Ureter (tissue), 1 donor: ENCODE measurements around the gene KLRC3. TPM values are rescaled to one million over a fixed set of nuclear protein-coding genes. Genes with fewer than 3 reads are reported as not detected.
A peak's percentile ranks its signal among the peaks of the same experiment; 100 is the strongest.
"Not testable (repeated sequence)": the region's sequence is repeated elsewhere in the genome, so short reads cannot be mapped to it uniquely, and the experiment has no call there.

Source experiments
- DNase-seq: peaks from one replicate; pipeline ENCODE4 v3.0.0-alpha.2; 2020; ENCODE audit warnings: low spot score
- total RNA-seq: library from RNA; stranded (reverse); gene quantifications from one replicate; pipeline ENCODE4 v1.2.4, GENCODE V29; 2023
- donor health status: DM: yes; HTN: yes; CAD: no.

KLRC3 gene
- total RNA-seq, 1 donor from 2014 or later, result 1.1 TPM

- no peak for DNase-seq
Measured at GRCh38 chr12:10369557-10370415, 50.6 kb downstream of the KLRC3 start.

- DNase-seq, result no peak
Measured at GRCh38 chr12:10368206-10369171, 51.9 kb downstream of the KLRC3 start.

- not testable (repeated sequence) for DNase-seq
Measured at GRCh38 chr12:10367714-10368113, 52.7 kb downstream of the KLRC3 start.

- DNase-seq, result no peak
Measured at GRCh38 chr12:10366875-10367274, 53.5 kb downstream of the KLRC3 start.

GRCh38 chr12:10365696-10366405 is 54.5 kb downstream of the KLRC3 start:
- DNase-seq, result no peak

GRCh38 chr12:10364815-10365622 is 55.4 kb downstream of the KLRC3 start:
- peak; percentile 83 for DNase-seq

- no peak for DNase-seq
Measured at GRCh38 chr12:10363914-10364814, 56.2 kb downstream of the KLRC3 start.

GRCh38 chr12:10363658-10363913 is 56.8 kb downstream of the KLRC3 start:
- no peak for DNase-seq

GRCh38 chr12:10362828-10363657 is 57.4 kb downstream of the KLRC3 start:
- DNase-seq, result no peak

- DNase-seq, result no peak
Measured at GRCh38 chr12:10362325-10362724, 58.1 kb downstream of the KLRC3 start.

Other genes with a start within 250 kb of the KLRC3 start
- 3.4 TPM for gene OLR1, start 248.5 kb downstream of the KLRC3 start, total RNA-seq
- gene TMEM52B, start 241.6 kb downstream of the KLRC3 start, total RNA-seq, result 0.18 TPM
- 58.3 TPM for gene GABARAPL1, start 207.7 kb downstream of the KLRC3 start, total RNA-seq
- gene KLRD1, start 112.7 kb downstream of the KLRC3 start, total RNA-seq, result 7.8 TPM
- 7.6 TPM for gene KLRK1, start 30.6 kb downstream of the KLRC3 start, total RNA-seq
- gene KLRC4, start 10.8 kb downstream of the KLRC3 start, total RNA-seq, result 3.4 TPM
- gene KLRC2, start 15.4 kb upstream of the KLRC3 start, total RNA-seq, result 3.1 TPM
- 3.3 TPM for gene KLRC1, start 32.8 kb upstream of the KLRC3 start, total RNA-seq
- gene EIF2S3B, start 85.3 kb upstream of the KLRC3 start, total RNA-seq, result 0.81 TPM
- gene MAGOHB, start 193.0 kb upstream of the KLRC3 start, total RNA-seq, result 28.3 TPM